Astrocyte (in vitro differentiated cells and primary cell): ENCODE results near the gene ARRDC3.

Experiments
- CTCF ChIP-seq: IDR thresholded peaks from 2 replicates; pipeline ENCODE4 v1.5.1; 2011; ENCODE audit warnings: low read depth, mild to moderate bottlenecking, inconsistent platforms, low read length, moderate library complexity; ENCODE audit not compliant: insufficient read depth
- EZH2 ChIP-seq: IDR thresholded peaks from 2 replicates; pipeline ENCODE4 v1.6.1; 2012; ENCODE audit warnings: mild to moderate bottlenecking, low read length, inconsistent platforms; ENCODE audit not compliant: insufficient read depth

GRCh38 chr5:91332267-91333045 is 50.7 kb downstream of the ARRDC3 start:
- TF ChIP-seq CTCF, result no peak
- no peak for TF ChIP-seq EZH2
